Stimulated activated CD4-positive, alpha-beta T cell treated with anti-CD3 and anti-CD28 coated beads, TNF-alpha, amount 100 ng/mL, for 1 hour (primary cell): ENCODE results near the gene KLHL29.

Experiments
- DNase-seq, 3 donors: peaks; one replicate each; pipeline ENCODE4 v3.0.0-alpha.2; 2020; ENCODE audit warnings: low read depth in 3 of 3, low spot score in 1 of 3

The KLHL29 gene

GRCh38 chr2:23751747-23752265, 366.8 kb downstream of the KLHL29 start:
- no peak for DNase-seq

GRCh38 chr2:23753291-23754010, 368.5 kb downstream of the KLHL29 start:
- DNase-seq, result no peak

GRCh38 chr2:23754970-23755369, 370.0 kb downstream of the KLHL29 start:
- no peak for DNase-seq

GRCh38 chr2:23756593-23757292, 371.8 kb downstream of the KLHL29 start:
- DNase-seq, result no peak

GRCh38 chr2:23757686-23758433, 372.9 kb downstream of the KLHL29 start:
- DNase-seq, result no peak
